ENCODE measurements around the gene SOWAHA.
"Not testable (repeated sequence)": the region's sequence is repeated elsewhere in the genome, so short reads cannot be mapped to it uniquely, and the experiment has no call there.

SOWAHA gene

DNA sequence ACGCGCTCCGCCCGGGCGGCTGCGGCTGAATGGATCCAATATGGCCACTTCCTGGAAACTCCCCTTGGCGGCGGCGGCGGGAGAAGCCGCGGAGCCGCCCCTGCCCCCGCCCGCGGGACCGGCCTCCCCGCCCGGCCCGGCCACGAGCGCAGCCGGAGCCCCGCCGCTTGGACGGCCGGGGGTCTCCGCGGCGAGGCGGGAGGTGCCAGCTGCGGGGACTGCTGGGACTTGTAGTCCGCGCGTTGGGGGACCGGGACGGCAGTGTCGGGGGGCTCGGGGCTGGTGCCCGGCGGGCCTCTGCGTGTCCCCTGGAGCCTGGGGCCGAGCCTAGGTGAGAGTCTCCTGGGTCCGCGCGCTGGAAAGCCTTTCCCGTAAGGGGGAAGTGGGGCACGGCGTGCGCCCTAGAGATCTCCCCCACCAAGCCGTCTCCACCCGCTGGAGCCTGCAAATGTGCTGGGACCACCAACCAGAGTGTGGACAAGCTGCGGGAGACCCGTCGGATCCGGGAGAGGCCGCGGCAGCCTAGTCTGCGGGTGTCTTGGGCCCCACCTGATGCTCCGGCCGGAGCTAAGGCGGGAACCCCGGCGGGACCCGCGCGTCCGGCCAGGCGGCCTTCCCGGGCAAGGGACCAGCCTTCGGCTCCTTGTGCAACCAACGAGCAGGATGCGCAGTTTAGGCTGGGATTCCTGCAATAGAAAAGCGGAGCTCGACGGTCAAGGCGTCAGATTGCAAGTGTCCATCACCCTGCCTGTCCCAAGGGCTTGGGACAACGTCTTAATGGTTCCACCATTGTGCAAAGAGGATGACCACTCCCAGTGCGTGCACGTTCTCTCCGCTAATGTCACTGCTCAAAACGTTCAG, 35.7 kb upstream of the SOWAHA start, which contains the start of gene SEPTIN8:
TSS of gene SEPTIN8 (minus strand) at position 31 of the 861 bp plus-strand sequence. CDS start 102 bp downstream, outside the sequence.
- peak; percentile 12 to 14 for DNase-seq (ENCODE audit: low read depth in 2 of 2)

DNA sequence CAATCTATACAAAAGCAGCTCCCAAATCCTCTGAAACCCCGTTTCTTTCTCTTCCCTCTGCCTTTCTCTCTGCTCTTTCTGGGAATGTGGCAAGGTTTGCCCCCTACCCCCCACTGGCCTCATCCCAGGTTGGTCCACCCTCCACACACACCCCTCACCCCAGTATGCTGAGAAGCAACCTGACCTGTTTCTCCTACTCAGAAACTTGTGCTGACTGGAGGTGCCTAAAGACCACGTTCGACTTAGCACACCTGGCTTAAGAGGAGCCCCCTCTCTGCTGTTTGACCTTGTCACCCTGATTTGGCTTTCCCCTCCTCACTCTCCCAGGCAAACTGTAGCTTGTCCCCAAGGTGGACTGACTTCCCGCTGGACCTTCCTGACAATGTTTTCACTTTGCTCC, 35.0 kb upstream of the SOWAHA start:
- DNase-seq (ENCODE audit: low read depth in 2 of 2), result no peak

DNA sequence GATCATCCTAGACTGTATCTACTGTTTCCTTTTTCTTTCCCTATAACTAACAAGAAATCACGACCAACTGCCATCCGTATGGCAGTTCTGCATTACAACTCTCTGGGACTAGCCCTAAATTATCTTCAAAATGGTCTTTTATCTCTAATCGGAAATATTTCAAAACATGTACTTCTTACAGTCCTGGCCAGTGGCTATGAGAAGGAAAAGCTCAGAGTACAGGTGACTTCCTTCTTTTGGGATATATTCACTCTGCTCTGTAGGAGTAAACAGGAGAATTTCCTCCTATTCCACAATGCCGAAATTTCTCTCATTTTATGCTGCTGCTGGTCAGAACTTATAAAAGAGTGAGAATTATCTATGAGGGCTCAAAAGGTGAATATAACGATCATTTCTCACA, 34.2 kb upstream of the SOWAHA start:
- no peak for DNase-seq (ENCODE audit: low read depth in 2 of 2)

DNA sequence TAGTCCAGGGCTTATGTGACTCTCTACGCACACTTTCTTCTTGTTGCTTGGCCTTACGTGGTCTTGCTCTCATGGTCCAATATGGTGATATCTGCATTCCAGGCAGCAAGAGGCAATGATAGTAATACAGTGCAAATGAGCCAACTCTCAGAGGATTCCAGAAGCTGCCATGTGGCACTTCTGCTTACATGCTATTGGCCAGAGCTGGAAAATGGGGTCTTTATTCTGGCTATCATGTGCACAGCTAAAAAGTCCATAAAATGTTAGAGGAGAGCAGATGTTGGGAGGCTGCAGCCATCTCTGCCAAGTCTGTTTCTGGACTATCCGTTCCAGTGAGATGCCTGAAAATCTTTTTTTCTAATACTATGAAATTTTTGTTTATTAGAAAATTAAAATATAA, 33.1 kb upstream of the SOWAHA start:
- no peak for DNase-seq (ENCODE audit: low read depth in 2 of 2)

DNA sequence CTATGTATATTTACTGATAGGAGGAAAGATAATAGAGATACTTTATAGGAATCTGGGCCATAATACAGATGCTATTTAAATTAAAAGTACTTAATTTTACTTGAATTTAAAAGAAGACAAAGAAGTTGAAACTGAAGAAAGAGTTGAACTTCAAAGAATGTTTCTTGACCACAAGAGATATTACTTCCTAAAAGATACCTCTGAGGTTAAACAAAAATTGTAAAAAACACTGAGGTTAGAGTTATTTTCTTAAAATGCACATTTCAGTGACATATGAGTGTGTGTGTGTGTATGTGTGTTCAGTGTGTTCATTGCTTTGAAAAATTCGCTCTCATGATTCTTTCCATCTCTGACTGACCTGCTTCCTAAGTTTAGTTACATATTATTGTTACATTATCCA, 32.5 kb upstream of the SOWAHA start:
- no peak for DNase-seq (ENCODE audit: low read depth in 2 of 2)

DNA sequence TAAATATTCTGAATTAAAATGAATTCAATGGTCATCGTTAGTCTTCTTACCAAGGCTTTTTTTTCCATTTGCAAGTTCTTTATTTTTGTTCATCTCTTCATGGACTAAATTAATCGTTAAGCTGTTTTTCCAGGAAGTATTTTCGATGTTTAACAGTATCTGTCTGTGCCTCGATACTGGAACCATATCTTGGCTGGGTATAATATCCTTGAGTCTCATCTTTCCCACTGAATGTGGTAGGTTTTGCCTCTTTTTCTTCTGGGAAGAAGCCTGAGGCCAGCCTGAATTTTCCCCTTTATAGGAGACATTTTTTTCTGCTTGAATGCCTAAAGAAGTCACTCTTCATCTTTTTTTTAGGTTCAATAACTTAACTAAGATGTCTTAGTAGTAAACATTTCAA, 32.1 kb upstream of the SOWAHA start:
- DNase-seq (ENCODE audit: low read depth in 2 of 2), result no peak

DNA sequence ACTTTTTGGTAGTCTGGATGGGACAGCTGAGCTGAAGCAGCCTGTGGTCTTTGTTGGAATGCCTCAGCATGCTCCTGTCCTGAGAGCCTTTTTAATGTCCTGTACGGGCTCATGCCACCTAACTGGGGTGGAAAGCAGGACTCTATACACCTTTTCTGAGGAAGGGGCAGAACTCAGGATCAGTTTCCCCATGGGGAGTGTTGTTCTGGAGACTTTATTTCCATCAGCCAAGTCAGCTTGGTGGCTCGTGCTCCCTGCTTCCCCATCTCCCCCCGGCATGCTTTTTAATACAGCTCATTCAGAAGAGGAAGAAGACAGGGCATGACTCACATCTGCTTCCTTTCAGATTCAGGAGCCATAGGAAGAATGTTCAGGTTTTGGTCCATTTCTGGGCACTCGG, 31.0 kb upstream of the SOWAHA start:
- DNase-seq (ENCODE audit: low read depth in 2 of 2), result no peak

DNA sequence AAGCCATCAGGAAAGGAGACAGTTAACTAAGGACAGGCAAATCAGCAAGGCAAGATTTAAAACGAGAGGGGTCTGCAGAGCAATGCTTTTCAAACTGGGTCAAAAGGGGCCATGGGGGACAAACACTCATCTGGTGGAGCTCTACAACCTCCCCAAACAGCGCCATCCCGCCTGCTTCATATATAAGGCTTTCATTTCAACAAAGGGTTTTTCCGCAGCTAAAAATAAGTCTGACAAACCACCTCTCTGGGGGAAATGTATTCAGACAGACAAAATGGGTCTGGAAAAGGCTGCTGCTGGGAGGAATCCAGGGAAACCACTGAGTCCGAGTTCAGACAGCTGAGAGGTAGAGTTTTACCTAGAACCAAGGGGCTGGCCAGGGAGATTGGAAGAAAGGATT, 27.7 kb upstream of the SOWAHA start:
- no peak for DNase-seq (ENCODE audit: low read depth in 2 of 2)

DNA sequence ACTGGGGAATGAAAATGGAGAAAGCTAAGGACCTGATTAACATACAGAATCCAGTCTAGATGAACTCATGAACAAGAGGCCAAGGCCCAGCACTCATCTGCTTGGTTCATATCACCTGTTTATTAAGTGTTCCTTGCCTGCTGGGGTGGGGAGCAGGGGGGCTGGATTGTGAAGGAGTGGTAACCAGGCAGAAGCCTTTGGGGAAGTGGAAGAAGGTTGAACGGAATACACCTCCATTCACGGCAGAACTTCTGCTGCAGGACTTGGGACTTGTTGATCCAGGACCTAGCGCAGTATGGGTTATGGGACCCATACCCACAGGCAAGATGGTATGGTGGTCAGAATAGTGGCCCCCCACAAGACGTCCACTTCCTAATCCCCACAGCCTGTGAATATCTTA, 27.2 kb upstream of the SOWAHA start:
- no peak for DNase-seq (ENCODE audit: low read depth in 2 of 2)

DNA sequence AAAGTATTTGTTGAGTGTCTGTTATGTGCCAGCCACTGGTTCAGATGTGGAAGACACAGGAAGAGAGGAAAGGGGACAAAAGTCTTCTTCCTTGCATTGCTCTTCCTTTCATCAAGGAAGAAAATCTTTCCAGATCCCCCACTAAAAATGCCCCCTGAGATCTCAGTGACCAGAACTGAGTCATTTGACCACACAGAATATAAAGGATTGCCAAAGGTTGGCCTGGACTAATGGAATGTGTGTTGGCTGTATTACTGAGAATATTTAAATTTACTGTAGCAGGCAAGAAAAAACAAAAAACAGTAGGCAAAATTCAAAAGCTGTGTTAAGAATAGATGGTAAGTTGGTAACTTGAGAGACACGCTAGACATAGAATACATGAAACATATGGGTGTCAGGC, 26.0 kb upstream of the SOWAHA start:
- no peak for DNase-seq (ENCODE audit: low read depth in 2 of 2)

DNA sequence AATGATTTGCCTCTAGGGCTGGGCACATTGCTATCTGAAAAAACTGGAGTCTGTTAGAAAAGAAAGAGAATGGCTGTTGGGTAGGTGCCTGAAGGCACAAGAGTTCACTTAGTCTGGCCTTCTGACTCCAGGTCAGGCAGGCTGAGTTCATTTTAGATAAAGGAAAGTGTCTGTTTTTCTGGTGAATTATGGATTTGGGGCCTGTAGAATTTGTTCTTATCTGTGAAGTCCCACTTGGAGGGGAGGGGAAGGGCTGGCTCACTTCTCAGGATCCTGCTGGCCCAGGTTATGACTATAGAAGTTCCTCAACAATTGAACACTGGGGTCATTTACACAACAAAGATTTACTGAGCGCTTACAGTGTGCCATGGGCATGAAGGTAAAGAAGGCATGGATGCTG, 24.6 kb upstream of the SOWAHA start:
- DNase-seq (ENCODE audit: low read depth in 2 of 2), result no peak

DNA sequence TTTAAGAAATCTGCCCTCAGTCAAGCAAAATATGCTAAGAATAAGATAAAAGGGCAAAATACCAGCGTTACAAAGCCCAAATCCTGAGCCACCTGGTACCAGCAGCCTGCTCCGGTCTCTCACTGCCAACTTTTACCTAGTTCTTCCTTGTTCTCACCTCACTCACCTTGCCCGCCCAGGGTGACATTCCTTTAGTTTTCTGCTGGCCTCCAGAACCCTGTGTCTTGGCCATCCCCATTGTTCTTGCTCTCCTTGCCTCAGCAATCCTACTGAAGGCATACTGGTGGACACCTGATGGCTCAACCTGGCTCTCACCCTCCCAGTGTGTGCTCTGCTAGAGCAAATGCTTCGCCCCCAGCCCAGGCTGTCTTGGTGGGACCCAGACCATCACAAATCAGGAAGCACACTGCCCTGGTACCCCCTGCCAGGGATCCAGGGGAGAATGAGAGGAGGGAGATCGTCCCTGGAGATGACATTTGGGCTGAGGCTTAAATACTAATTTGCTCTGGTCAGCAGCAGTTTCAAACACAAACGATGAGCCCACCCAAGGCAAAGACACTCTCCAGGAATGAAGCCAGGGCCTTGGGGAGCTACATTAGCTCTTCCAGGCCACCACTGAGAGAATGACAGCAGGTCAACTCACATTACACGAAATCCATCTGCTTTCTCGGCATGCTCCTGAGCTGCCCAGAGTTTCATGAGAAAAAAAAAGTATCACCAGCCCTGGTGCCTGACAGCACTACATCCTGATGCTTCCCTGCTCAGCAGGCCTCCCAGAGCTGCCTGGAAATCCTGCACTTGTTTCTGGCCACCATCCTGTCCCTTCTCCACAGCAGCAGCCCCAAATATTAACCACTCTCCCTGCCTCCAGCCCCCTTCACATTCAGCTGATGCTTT, 23.9 kb upstream of the SOWAHA start:
- DNase-seq (ENCODE audit: low read depth in 2 of 2), result no peak

DNA sequence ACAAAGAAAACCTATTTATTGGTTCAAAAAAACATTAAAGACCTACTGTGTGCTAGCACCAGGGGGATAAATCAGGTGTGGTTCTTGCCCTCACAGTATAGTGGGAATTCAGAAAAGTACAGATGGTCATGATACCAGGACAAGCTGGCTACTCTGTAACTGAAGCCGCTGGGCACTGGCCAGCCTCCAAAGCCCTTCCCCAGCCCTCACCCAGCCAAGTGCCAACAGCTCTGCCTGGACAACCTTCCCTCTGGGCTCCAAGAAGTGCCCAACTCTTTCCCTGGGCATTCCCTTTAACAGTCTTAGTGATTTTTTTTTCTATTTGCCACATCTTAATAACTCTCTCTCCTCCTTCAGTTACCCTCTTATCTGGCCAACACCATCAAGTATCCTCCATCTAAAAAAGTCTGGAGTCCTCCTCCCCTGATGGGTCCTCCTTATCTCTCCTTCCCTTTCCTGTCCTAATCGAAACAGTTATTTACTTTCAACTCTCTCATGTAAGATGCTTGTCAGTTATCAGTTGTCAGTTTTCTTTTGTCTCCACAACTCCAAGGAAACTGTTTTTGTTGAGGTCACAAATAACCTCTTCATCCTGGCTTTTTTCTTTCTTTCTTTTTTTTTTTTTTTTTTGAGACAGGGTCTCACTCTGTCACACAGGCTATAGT, 22.8 kb upstream of the SOWAHA start:
- DNase-seq (ENCODE audit: low read depth in 2 of 2), result no peak

DNA sequence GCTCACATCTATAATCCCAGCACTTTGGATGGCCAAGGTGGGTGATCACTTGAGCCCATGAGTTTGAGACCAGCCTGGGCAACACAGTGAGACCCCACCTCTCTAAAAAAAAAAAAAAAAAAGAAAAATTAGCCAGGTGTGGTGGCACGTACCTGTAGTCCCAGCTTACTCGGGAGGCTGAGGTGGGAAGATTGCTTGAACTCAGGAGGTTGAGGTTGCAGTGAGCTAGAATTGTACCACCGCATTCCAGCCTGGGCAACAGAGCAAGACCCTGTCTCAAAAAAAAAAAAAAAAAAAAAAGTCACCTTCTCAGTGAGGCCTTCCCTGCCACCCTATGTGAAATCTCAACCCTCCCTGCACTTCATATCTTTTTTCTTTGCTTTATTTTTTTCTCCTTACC, 22.1 kb upstream of the SOWAHA start:
- no peak for DNase-seq (ENCODE audit: low read depth in 2 of 2)

DNA sequence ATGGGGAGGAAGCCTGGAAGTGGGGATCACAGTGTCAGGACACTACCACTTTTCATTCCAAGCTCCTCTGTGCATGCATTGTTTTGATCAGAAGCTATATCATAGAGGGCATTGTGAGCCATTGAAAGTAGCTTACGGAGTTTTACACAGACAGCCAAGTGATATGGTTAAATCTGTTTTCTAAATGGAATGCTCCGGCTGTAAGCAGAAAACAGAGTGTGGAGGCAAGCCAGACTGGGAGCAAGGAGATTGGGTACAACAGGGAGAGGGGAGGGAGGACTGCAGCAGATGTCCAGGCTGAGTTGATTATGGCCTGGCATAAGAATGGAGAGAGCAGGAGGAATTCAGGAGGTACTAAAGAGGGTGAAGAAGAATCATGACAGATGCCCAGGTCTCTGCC, 15.5 kb upstream of the SOWAHA start:
- DNase-seq (ENCODE audit: low read depth in 2 of 2), result no peak

DNA sequence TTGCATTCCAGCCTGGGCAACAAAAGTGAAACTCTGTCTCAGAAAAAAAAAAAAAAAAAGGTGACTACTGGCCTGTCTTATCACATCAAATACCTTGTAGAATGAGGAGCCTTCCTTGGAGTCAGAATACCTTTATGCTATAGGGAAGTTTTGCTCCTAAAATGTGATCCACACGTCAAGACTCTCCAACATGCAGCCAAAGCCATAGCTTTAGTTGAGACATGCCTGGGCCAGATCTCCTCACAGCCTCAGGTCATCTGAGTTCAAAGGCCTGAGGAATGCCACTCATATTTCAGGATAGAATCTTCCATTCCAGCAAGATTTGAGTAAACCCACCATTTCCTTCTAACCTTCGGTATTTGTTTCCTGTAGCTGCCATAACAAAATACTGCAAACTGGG, 13.7 kb upstream of the SOWAHA start:
- DNase-seq (ENCODE audit: low read depth in 2 of 2), result no peak

DNA sequence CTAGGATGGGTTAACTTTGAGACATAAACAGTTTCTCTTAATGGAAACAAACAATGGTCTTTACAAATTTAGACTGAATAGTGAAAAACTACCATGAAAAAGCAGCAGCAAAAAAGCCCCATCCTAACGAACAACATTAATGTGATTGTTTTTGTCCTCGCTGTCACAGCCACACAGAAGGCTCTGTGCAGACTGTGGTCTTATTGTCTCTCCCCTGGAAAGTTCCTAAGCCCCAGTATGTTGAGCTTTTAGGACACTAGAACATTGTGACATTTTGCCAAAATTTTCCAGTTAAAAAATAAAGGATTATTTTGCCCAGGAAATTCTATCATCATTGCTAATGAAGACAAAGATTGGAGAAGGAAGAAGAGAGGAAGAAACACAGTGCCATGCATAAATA, 12.6 kb upstream of the SOWAHA start:
- DNase-seq (ENCODE audit: low read depth in 2 of 2), result no peak

DNA sequence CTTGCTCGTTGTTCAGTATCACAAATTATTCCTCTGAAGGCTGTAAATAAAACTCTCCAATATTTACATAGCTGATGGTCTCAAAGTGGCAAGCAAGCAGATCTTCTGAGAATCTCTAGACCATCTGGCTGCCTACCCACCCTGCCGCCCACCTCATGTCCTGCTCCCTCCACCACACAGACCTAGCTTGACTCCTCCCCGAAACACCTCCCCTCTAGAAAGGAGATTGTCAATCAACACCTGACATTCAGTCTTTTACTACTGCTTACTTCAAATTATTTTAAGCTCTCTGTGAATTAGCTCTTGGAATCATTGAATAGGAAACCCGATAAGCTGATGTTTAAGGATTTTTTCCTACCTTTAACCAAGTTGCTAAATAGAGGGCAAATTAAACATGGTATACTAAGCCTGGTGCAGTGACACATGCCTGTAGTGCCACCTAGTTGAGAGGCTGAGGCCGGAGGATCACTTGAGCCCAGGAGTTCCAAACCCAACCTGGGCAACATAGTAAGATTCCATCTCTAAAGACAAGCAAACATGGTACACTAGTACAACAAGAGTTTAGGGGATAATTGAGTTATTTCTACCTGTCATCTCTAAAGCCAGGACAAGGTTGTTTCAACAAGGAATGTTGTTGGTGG, 10.9 kb upstream of the SOWAHA start:
- DNase-seq (ENCODE audit: low read depth in 2 of 2), result no peak

DNA sequence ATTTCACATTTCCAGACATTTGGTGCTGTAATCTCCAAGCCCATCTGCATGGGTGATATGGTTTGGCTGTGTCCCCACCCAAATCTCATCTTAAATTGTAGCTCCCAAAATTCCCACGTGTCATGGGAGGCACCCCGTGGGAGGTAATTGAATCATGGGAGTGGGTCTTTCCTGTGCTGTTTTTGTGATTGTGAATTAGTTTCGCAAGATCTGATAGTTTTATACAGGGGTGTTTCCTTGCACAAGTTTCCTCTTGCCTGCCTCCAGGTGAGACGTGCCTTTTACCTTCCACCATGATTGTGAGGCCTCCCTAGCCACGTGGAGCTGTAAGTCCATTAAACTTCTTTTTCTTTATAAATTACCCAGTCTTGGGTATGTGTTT, 10.4 kb upstream of the SOWAHA start:
- not testable (repeated sequence) for DNase-seq (ENCODE audit: low read depth in 2 of 2)

DNA sequence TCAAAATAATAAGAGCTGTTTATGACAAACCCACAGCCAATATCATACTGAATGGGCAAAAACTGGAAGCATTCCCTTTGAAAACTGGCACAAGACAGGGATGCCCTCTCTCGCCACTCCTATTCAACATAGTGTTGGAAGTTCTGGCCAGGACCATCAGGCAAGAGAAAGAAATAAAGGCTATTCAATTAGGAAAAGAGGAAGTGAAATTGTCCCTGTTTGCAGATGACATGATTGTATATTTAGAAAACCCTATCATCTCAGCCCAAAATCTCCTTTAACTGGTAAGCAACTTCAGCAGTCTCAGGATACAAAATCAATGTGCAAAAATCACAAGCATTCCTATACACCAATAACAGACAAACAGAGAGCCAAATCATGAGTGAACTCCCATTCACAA, 8.9 kb upstream of the SOWAHA start:
- not testable (repeated sequence) for DNase-seq (ENCODE audit: low read depth in 2 of 2)

DNA sequence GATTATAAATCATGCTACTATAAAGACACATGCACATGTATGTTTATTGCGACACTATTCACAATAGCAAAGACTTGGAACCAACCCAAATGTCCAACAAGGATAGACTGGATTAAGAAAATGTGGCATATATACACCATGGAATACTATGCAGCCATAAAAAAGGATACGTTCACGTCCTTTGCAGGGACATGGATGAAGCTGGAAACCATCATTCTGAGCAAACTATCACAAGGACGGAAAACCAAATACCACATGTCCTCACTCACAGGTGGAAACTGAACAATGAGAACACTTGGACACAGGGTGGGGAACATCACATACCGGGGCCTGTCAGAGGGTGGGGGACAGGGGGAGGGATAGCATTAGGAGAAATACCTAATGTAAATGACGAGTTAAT, 7.2 kb upstream of the SOWAHA start:
- DNase-seq (ENCODE audit: low read depth in 2 of 2), result not testable (repeated sequence)

DNA sequence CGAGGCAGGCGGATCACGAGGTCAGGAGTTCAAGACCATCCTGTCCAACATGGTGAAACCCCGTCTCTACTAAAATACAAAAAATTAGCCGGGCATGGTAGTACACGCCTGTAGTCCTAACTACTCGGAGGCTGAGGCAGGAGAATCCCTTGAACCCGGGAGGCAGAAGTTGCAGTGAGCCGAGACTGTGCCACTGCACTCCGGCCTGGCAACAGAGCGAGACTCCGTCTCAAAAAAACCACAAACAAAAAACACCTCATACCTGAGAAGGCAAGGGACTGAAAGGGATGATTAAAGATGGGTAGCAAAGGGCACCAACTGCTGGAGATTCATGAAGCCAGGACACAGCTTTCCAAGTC, 6.3 kb upstream of the SOWAHA start:
- not testable (repeated sequence) for DNase-seq (ENCODE audit: low read depth in 2 of 2)
